GM23338 (cell line): ENCODE measurements around the gene SREK1. TPM values are rescaled to one million over a fixed set of nuclear protein-coding genes. Genes with fewer than 3 reads are reported as not detected.

Experiments used
- ATAC-seq: fragments of 200-7000 bp; cut with Tn5 transposase; 3 replicates; pipeline ENCODE4 v1.9.1; 2020
- DNase-seq: peaks from one replicate; pipeline ENCODE4 v3.0.0-alpha.2; 2015; ENCODE audit warnings: low spot score
- H2AFZ ChIP-seq: fragments of 200-600 bp; sonication (generic); 2 replicates; pipeline ENCODE4 v1.8.0; 2016; ENCODE audit warnings: antibody characterized with exemption, mild to moderate bottlenecking, moderate library complexity
- H3F3A ChIP-seq: fragments of 200-600 bp; sonication (generic); replicated peaks from 2 replicates; pipeline ENCODE4 v1.8.0; 2017; ENCODE audit warnings: antibody characterized with exemption, mixed run types, low read depth
- H3K27ac ChIP-seq: fragments of 200-600 bp; sonication (generic); 2 replicates; pipeline ENCODE4 v1.6.1; 2016; ENCODE audit warnings: low read depth
- H3K27me3 ChIP-seq: fragments of 200-600 bp; sonication (generic); 2 replicates; pipeline ENCODE4 v1.8.0; 2016; ENCODE audit warnings: mild to moderate bottlenecking, mixed run types, moderate library complexity; ENCODE audit not compliant: insufficient read depth
- H3K36me3 ChIP-seq: fragments of 200-600 bp; sonication (generic); 2 replicates; pipeline ENCODE4 v1.8.0; 2016; ENCODE audit warnings: mild to moderate bottlenecking; ENCODE audit not compliant: insufficient read depth
- H3K4me1 ChIP-seq: fragments of 200-600 bp; sonication (generic); 2 replicates; pipeline ENCODE4 v1.8.0; 2016; ENCODE audit warnings: mild to moderate bottlenecking, moderate library complexity; ENCODE audit not compliant: insufficient read depth
- H3K4me2 ChIP-seq: fragments of 200-600 bp; sonication (generic); 2 replicates; pipeline ENCODE4 v1.7.1; 2017; ENCODE audit warnings: mixed run types
- H3K4me3 ChIP-seq: fragments of 200-600 bp; sonication (generic); 2 replicates; pipeline ENCODE4 v1.6.1; 2016; ENCODE audit warnings: mixed run types
- H3K79me2 ChIP-seq: fragments of 200-600 bp; sonication (generic); replicated peaks from 2 replicates; pipeline ENCODE4 v1.8.0; 2017; ENCODE audit warnings: mild to moderate bottlenecking; ENCODE audit not compliant: insufficient read depth
- H3K9me2 ChIP-seq: fragments of 200-600 bp; sonication (generic); 2 replicates; pipeline ENCODE4 v1.8.0; 2017; ENCODE audit not compliant: insufficient read depth
- H4K20me1 ChIP-seq: fragments of 200-600 bp; sonication (generic); replicated peaks from 2 replicates; pipeline ENCODE4 v1.8.0; 2017; ENCODE audit warnings: mild to moderate bottlenecking; ENCODE audit not compliant: insufficient read depth
- H3K27ac Mint-ChIP-seq: 2 replicates; pipeline ENCODE4 v1.8.0; 2020; ENCODE audit warnings: inconsistent platforms, mild to moderate bottlenecking, moderate library complexity, mixed read lengths
- H3K27me3 Mint-ChIP-seq: 3 replicates; pipeline ENCODE4 v1.8.0; 2022; ENCODE audit warnings: low read depth, mild to moderate bottlenecking, moderate library complexity, mixed read lengths, inconsistent platforms; ENCODE audit not compliant: insufficient read depth, poor library complexity
- H3K36me3 Mint-ChIP-seq: 3 replicates; pipeline ENCODE4 v1.8.0; 2021; ENCODE audit warnings: low read depth, mild to moderate bottlenecking, inconsistent platforms, moderate library complexity, mixed read lengths
- H3K4me1 Mint-ChIP-seq: 3 replicates; pipeline ENCODE4 v1.8.0; 2020; ENCODE audit warnings: mild to moderate bottlenecking, inconsistent platforms, mixed read lengths
- H3K4me3 Mint-ChIP-seq: 3 replicates; pipeline ENCODE4 v1.8.0; 2021; ENCODE audit warnings: moderate library complexity, mild to moderate bottlenecking, inconsistent platforms, mixed read lengths
- H3K9me3 Mint-ChIP-seq: 3 replicates; pipeline ENCODE4 v1.8.0; 2020; ENCODE audit warnings: moderate library complexity, mild to moderate bottlenecking, inconsistent platforms, mixed read lengths
- CREB1 ChIP-seq: fragments of 250-450 bp; sonication (Bioruptor Pico); IDR thresholded peaks from 2 replicates; pipeline ENCODE4 v1.5.0; 2020; ENCODE audit warnings: low read depth, mild to moderate bottlenecking, moderate library complexity
- EZH2phosphoT487 ChIP-seq: fragments of 200-600 bp; sonication (generic); IDR thresholded peaks from one replicate; pipeline ENCODE4 v1.8.1; 2018; ENCODE audit warnings: antibody characterized with exemption; ENCODE audit not compliant: unreplicated experiment
- JUNB ChIP-seq: IDR thresholded peaks from one replicate; pipeline ENCODE4 v1.6.1; 2016; ENCODE audit warnings: antibody characterized with exemption; ENCODE audit not compliant: unreplicated experiment
- NANOG ChIP-seq: IDR thresholded peaks from 2 replicates; pipeline ENCODE4 v1.6.1; 2016; ENCODE audit warnings: antibody characterized with exemption, borderline replicate concordance
- STAT1 ChIP-seq: IDR thresholded peaks from one replicate; pipeline ENCODE4 v1.6.1; 2016; ENCODE audit warnings: antibody characterized with exemption; ENCODE audit not compliant: unreplicated experiment
- ZNF331 ChIP-seq: fragments of 250-450 bp; sonication (Bioruptor Pico); IDR thresholded peaks from 2 replicates; pipeline ENCODE4 v1.5.0; 2020; ENCODE audit warnings: low read depth, mild to moderate bottlenecking, moderate library complexity
- polyA plus RNA-seq: library from polyadenylated mRNA; unstranded; fragments of >200 nt; fragmentation: Nextera tagmentation; extraction: Ambion mirVana; gene quantifications from 2 replicates; pipeline ENCODE4 v1.2.1, GENCODE V29; 2016
- total RNA-seq: library from RNA; depleted of rRNA; stranded (reverse); fragments of >200 nt; shearing (Covaris generic); gene quantifications from 2 replicates; pipeline ENCODE4 v1.2.3, GENCODE V29; 2014
- TF ChIP-seq, protein P1 (sequence below): IDR thresholded peaks from one replicate; pipeline ENCODE4 v1.6.1; 2018; ENCODE audit warnings: antibody characterized with exemption; ENCODE audit not compliant: unreplicated experiment
- TF ChIP-seq, protein P2 (sequence below): fragments of 250-450 bp; sonication (Bioruptor Pico); IDR thresholded peaks from 2 replicates; pipeline ENCODE4 v1.5.0; 2020; ENCODE audit warnings: mild to moderate bottlenecking, moderate library complexity

Gene SREK1
- total and polyA plus RNA-seq, 2 experiments from 2014 or later = 64.3 to 66.4 TPM

DNA sequence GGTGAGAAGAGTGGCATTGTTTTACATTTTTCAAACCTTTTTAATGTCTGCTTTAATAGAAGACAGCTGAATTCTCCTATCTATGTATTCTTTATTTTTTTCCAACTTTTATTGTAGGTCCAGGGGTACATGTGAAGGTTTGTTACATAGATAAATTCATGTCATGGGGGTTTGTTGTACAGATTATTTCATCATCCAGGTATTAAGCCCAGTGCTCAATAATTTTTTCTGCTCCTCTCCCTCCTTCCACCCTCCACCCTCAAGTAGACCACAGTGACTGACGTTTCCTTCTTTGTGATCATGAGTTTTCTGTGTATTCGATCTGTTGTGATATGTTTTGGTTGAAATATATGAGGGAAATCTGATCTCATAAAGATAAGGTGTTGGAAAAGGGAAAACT is 1.7 kb upstream of the SREK1 start:
- Histone ChIP-seq H3K27ac (no peak overlapping the region), H2AFZ (no peak overlapping the region), H3K27me3 (no peaks in the 10 kb centered on the region), H3K4me3 (no peak overlapping the region), H3K4me1 (peaks cover 27% of the 10 kb centered on the region), H3K36me3 (no peaks in the 10 kb centered on the region; the same call in 1 of the 2 replicates), H4K20me1 (no peaks in the 10 kb centered on the region; the same call in 1 of the 2 replicates), H3K79me2 (peaks cover 28% of the 10 kb centered on the region), H3K9me2 (no peaks in the 10 kb centered on the region), H3K4me2 (no peak overlapping the region), H3F3A (no peaks in the 10 kb centered on the region)
- Mint-ChIP-seq H3K4me1 (peaks cover 12% of the 10 kb centered on the region; the same call in 2 of the 3 replicates), H3K36me3 (0 out of 3 replicates have a peak, but pooled peaks cover 3% of the 10 kb centered on the region), H3K9me3 (no peaks in the 10 kb centered on the region; the same call in 2 of the 3 replicates), H3K27me3 (peaks cover 12% of the 10 kb centered on the region), H3K4me3 (no peak overlapping the region), H3K27ac (no peak overlapping the region)
- TF ChIP-seq ZNF331 (CRISPR knock-in tag) (no peak), JUNB (no peak), STAT1 (no peak), NANOG (no peak), EZH2phosphoT487 (no peak), CREB1 (CRISPR knock-in tag) (no peak)
- TF ChIP-seq, protein P1, sequence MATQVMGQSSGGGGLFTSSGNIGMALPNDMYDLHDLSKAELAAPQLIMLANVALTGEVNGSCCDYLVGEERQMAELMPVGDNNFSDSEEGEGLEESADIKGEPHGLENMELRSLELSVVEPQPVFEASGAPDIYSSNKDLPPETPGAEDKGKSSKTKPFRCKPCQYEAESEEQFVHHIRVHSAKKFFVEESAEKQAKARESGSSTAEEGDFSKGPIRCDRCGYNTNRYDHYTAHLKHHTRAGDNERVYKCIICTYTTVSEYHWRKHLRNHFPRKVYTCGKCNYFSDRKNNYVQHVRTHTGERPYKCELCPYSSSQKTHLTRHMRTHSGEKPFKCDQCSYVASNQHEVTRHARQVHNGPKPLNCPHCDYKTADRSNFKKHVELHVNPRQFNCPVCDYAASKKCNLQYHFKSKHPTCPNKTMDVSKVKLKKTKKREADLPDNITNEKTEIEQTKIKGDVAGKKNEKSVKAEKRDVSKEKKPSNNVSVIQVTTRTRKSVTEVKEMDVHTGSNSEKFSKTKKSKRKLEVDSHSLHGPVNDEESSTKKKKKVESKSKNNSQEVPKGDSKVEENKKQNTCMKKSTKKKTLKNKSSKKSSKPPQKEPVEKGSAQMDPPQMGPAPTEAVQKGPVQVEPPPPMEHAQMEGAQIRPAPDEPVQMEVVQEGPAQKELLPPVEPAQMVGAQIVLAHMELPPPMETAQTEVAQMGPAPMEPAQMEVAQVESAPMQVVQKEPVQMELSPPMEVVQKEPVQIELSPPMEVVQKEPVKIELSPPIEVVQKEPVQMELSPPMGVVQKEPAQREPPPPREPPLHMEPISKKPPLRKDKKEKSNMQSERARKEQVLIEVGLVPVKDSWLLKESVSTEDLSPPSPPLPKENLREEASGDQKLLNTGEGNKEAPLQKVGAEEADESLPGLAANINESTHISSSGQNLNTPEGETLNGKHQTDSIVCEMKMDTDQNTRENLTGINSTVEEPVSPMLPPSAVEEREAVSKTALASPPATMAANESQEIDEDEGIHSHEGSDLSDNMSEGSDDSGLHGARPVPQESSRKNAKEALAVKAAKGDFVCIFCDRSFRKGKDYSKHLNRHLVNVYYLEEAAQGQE = no peak
- TF ChIP-seq, protein P2, sequence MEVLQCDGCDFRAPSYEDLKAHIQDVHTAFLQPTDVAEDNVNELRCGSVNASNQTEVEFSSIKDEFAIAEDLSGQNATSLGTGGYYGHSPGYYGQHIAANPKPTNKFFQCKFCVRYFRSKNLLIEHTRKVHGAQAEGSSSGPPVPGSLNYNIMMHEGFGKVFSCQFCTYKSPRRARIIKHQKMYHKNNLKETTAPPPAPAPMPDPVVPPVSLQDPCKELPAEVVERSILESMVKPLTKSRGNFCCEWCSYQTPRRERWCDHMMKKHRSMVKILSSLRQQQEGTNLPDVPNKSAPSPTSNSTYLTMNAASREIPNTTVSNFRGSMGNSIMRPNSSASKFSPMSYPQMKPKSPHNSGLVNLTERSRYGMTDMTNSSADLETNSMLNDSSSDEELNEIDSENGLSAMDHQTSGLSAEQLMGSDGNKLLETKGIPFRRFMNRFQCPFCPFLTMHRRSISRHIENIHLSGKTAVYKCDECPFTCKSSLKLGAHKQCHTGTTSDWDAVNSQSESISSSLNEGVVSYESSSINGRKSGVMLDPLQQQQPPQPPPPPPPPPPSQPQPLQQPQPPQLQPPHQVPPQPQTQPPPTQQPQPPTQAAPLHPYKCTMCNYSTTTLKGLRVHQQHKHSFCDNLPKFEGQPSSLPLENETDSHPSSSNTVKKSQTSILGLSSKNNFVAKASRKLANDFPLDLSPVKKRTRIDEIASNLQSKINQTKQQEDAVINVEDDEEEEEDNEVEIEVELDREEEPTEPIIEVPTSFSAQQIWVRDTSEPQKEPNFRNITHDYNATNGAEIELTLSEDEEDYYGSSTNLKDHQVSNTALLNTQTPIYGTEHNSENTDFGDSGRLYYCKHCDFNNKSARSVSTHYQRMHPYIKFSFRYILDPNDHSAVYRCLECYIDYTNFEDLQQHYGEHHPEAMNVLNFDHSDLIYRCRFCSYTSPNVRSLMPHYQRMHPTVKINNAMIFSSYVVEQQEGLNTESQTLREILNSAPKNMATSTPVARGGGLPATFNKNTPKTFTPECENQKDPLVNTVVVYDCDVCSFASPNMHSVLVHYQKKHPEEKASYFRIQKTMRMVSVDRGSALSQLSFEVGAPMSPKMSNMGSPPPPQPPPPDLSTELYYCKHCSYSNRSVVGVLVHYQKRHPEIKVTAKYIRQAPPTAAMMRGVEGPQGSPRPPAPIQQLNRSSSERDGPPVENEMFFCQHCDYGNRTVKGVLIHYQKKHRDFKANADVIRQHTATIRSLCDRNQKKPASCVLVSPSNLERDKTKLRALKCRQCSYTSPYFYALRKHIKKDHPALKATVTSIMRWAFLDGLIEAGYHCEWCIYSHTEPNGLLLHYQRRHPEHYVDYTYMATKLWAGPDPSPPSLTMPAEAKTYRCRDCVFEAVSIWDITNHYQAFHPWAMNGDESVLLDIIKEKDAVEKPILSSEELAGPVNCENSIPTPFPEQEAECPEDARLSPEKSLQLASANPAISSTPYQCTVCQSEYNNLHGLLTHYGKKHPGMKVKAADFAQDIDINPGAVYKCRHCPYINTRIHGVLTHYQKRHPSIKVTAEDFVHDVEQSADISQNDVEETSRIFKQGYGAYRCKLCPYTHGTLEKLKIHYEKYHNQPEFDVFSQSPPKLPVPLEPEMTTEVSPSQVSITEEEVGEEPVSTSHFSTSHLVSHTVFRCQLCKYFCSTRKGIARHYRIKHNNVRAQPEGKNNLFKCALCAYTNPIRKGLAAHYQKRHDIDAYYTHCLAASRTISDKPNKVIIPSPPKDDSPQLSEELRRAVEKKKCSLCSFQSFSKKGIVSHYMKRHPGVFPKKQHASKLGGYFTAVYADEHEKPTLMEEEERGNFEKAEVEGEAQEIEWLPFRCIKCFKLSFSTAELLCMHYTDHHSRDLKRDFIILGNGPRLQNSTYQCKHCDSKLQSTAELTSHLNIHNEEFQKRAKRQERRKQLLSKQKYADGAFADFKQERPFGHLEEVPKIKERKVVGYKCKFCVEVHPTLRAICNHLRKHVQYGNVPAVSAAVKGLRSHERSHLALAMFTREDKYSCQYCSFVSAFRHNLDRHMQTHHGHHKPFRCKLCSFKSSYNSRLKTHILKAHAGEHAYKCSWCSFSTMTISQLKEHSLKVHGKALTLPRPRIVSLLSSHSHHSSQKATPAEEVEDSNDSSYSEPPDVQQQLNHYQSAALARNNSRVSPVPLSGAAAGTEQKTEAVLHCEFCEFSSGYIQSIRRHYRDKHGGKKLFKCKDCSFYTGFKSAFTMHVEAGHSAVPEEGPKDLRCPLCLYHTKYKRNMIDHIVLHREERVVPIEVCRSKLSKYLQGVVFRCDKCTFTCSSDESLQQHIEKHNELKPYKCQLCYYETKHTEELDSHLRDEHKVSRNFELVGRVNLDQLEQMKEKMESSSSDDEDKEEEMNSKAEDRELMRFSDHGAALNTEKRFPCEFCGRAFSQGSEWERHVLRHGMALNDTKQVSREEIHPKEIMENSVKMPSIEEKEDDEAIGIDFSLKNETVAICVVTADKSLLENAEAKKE = no peak
- ATAC-seq (no peak), DNase-seq (no peak)
